ENCODE measurements around the gene TMEM43. TPM values are rescaled to one million over a fixed set of nuclear protein-coding genes. Genes with fewer than 3 reads are reported as not detected.

TMEM43 gene
- polyA plus RNA-seq, 1 donor (not counting 4 experiments of a cell fraction or from before 2014, with no cell fraction given): 111 TPM

DNA sequence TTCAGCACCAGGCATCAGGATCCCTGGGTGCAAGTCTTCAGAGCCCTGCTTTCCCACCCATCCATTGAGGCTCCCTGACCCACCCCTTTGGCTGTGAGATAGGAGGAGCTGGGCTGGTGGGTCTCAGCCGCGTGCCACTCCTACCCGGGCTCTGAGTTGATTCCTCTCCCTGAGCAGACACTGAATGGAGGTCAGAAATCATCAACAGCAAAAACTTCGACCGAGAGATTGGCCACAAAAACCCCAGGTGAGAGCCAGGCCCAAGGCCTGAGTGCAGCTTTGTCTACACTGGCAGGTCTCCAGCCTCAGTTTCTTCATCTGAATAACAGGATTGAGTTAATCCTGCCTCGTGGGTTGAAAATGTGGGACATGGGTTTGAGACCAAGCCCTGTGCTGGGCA, 7.8 kb downstream of the TMEM43 start:
- no peaks in the 10 kb centered on the region for H3K9me1 ChIP-seq (ENCODE audit: control insufficient read depth, extremely low read depth, insufficient read depth, low read length)
- peaks cover 64 to 82% of the 10 kb centered on the region in 2 experiments for H3K36me3 ChIP-seq (ENCODE audit: control insufficient read depth in 2 of 2, extremely low read depth in 1 of 2, insufficient read depth in 2 of 2, low read length in 2 of 2)
- no peak overlapping the region for H2AFZ ChIP-seq (ENCODE audit: control insufficient read depth, low read length)
- H3K27ac ChIP-seq (ENCODE audit: control insufficient read depth, insufficient read depth, low read length): peak overlapping the region; percentile 45
- H3K27me3 ChIP-seq (ENCODE audit: control insufficient read depth, extremely low read depth, insufficient read depth, low read length): no peaks in the 10 kb centered on the region
- TF ChIP-seq, protein P1, sequence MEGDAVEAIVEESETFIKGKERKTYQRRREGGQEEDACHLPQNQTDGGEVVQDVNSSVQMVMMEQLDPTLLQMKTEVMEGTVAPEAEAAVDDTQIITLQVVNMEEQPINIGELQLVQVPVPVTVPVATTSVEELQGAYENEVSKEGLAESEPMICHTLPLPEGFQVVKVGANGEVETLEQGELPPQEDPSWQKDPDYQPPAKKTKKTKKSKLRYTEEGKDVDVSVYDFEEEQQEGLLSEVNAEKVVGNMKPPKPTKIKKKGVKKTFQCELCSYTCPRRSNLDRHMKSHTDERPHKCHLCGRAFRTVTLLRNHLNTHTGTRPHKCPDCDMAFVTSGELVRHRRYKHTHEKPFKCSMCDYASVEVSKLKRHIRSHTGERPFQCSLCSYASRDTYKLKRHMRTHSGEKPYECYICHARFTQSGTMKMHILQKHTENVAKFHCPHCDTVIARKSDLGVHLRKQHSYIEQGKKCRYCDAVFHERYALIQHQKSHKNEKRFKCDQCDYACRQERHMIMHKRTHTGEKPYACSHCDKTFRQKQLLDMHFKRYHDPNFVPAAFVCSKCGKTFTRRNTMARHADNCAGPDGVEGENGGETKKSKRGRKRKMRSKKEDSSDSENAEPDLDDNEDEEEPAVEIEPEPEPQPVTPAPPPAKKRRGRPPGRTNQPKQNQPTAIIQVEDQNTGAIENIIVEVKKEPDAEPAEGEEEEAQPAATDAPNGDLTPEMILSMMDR (optimal IDR thresholded peaks at IDR 0.05 in 1 of 3, IDR thresholded peaks at IDR 0.05 in 1 of 3, conservative IDR thresholded peaks at IDR 0.05 in 1 of 3; ENCODE audit: extremely low read depth in 1 of 3, insufficient read depth in 2 of 3, low read length in 3 of 3): no peak
- no peak for TF ChIP-seq EZH2 (IDR thresholded peaks at IDR 0.05; ENCODE audit: low read length)
- dilution Hi-C loops (cut with MboI; ENCODE audit: extremely low pct_ligation_motif_present, low sequenced_read_pairs): no loop called here
- H3K4me2 ChIP-seq (ENCODE audit: control insufficient read depth, extremely low read depth, insufficient read depth, low read depth, low read length): no peak overlapping the region
- H4K20me1 ChIP-seq (ENCODE audit: control insufficient read depth, extremely low read depth, insufficient read depth, low read length): peaks cover 9% of the 10 kb centered on the region
- no peak for FAIRE-seq
- H3K4me3 ChIP-seq (ENCODE audit: control insufficient read depth in 2 of 3, extremely low read depth in 1 of 3, insufficient read depth in 2 of 3, low read depth in 1 of 3, low read length in 3 of 3): no peak overlapping the region
- no peak overlapping the region for H3K9ac ChIP-seq (ENCODE audit: control insufficient read depth, extremely low read depth, insufficient read depth, low read length)
- H3K9me3 ChIP-seq (ENCODE audit: control insufficient read depth, low read depth, low read length): no peaks in the 10 kb centered on the region
- peaks cover 24% of the 10 kb centered on the region for H3K79me2 ChIP-seq (ENCODE audit: control insufficient read depth, insufficient read depth, low read length)
- H3K4me1 ChIP-seq (ENCODE audit: control insufficient read depth, extremely low read depth, insufficient read depth, low read length): peaks cover 42% of the 10 kb centered on the region
- DNase-seq (ENCODE audit: low read depth, low spot score): no peak

DNA sequence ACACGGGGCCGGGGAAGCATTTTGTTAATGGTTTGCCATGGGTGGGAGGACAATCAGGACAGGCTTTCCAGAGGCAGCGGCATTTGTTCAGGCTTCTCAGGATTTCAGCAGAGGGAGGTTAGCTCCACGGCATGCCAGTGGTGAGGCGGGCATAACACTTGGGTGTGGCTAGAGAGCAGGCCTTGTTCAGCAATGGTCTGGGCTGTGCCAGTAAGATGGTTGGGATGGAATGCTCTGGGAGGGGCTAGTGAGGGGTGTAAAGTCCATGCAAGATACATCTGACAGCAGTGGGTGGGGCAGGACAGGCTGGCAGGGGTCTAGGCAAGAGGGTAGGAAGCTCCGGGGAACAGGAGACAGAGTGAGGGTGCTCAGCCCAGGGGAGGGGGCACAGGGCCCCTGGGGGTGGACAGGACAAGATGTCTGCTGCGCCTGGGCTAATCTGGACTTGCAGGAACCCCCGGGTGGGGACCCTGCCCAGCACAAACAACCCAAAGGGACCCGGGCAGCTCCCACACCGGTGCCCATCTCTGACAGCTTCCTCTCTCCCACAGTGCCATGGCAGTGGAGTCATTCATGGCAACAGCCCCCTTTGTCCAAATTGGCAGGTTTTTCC, 8.4 kb downstream of the TMEM43 start:
- no peak overlapping the region for H3K4me2 ChIP-seq (ENCODE audit: control insufficient read depth, extremely low read depth, insufficient read depth, low read depth, low read length)
- no peak overlapping the region for H3K4me3 ChIP-seq (ENCODE audit: control insufficient read depth in 2 of 3, extremely low read depth in 1 of 3, insufficient read depth in 2 of 3, low read depth in 1 of 3, low read length in 3 of 3)
- H4K20me1 ChIP-seq (ENCODE audit: control insufficient read depth, extremely low read depth, insufficient read depth, low read length): peaks cover 7% of the 10 kb centered on the region
- H3K27ac ChIP-seq (ENCODE audit: control insufficient read depth, insufficient read depth, low read length): peak overlapping the region; percentile 66
- dilution Hi-C loops (cut with MboI; ENCODE audit: extremely low pct_ligation_motif_present, low sequenced_read_pairs): no loop called here
- FAIRE-seq (peak; percentile 68), DNase-seq (ENCODE audit: low read depth, low spot score) (no peak)
- no peak overlapping the region for H2AFZ ChIP-seq (ENCODE audit: control insufficient read depth, low read length)
- H3K4me1 ChIP-seq (ENCODE audit: control insufficient read depth, extremely low read depth, insufficient read depth, low read length): peaks cover 44% of the 10 kb centered on the region
- H3K9ac ChIP-seq (ENCODE audit: control insufficient read depth, extremely low read depth, insufficient read depth, low read length): peak overlapping the region; percentile 5
- no peaks in the 10 kb centered on the region for H3K9me1 ChIP-seq (ENCODE audit: control insufficient read depth, extremely low read depth, insufficient read depth, low read length)
- H3K9me3 ChIP-seq (ENCODE audit: control insufficient read depth, low read depth, low read length): no peaks in the 10 kb centered on the region
- H3K79me2 ChIP-seq (ENCODE audit: control insufficient read depth, insufficient read depth, low read length): peaks cover 18% of the 10 kb centered on the region
- no peaks in the 10 kb centered on the region for H3K27me3 ChIP-seq (ENCODE audit: control insufficient read depth, extremely low read depth, insufficient read depth, low read length)
- peaks cover 60 to 82% of the 10 kb centered on the region in 2 experiments for H3K36me3 ChIP-seq (ENCODE audit: control insufficient read depth in 2 of 2, extremely low read depth in 1 of 2, insufficient read depth in 2 of 2, low read length in 2 of 2)
- TF ChIP-seq, protein P1 (optimal IDR thresholded peaks at IDR 0.05 in 1 of 3, IDR thresholded peaks at IDR 0.05 in 1 of 3, conservative IDR thresholded peaks at IDR 0.05 in 1 of 3; ENCODE audit: extremely low read depth in 1 of 3, insufficient read depth in 2 of 3, low read length in 3 of 3): no peak
- TF ChIP-seq EZH2 (IDR thresholded peaks at IDR 0.05; ENCODE audit: low read length): no peak

All from keratinocyte (primary cell).